ENCODE results near the gene KAT14. TPM values are rescaled to one million over a fixed set of nuclear protein-coding genes. Genes with fewer than 3 reads are reported as not detected.
"Not testable (repeated sequence)": the region's sequence is repeated elsewhere in the genome, so short reads cannot be mapped to it uniquely, and the experiment has no call there.

Gene KAT14
- total RNA-seq, 1 donor, result 16.0 TPM

DNA sequence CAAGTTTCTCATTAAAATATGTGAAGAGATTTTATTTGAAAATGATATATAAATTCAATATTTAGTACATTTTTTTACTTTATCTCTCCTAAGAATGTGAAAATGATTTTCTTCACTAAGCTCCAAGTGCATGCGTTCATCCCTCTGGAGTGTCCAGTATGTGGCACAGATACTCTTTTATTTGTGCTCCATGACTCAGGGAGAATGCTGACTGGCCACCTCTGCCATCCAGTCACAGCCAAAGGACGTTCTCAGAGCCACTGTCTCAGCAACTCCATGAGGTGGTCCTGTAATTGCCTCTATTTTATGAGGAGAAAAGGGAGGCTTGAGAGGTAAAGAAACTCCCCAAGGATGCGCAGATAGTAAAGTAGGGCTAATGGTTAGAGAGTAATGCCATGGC lies 58.3 kb downstream of the KAT14 start:
- H3K4me3 ChIP-seq (ENCODE audit: low read depth, low read length), result no peak overlapping the region
- DNase-seq (ENCODE audit: low read depth), result no peak
- TF ChIP-seq, protein P1, sequence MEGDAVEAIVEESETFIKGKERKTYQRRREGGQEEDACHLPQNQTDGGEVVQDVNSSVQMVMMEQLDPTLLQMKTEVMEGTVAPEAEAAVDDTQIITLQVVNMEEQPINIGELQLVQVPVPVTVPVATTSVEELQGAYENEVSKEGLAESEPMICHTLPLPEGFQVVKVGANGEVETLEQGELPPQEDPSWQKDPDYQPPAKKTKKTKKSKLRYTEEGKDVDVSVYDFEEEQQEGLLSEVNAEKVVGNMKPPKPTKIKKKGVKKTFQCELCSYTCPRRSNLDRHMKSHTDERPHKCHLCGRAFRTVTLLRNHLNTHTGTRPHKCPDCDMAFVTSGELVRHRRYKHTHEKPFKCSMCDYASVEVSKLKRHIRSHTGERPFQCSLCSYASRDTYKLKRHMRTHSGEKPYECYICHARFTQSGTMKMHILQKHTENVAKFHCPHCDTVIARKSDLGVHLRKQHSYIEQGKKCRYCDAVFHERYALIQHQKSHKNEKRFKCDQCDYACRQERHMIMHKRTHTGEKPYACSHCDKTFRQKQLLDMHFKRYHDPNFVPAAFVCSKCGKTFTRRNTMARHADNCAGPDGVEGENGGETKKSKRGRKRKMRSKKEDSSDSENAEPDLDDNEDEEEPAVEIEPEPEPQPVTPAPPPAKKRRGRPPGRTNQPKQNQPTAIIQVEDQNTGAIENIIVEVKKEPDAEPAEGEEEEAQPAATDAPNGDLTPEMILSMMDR (IDR thresholded peaks at IDR 0.05; ENCODE audit: insufficient read depth, low read depth, low read length), result no peak

DNA sequence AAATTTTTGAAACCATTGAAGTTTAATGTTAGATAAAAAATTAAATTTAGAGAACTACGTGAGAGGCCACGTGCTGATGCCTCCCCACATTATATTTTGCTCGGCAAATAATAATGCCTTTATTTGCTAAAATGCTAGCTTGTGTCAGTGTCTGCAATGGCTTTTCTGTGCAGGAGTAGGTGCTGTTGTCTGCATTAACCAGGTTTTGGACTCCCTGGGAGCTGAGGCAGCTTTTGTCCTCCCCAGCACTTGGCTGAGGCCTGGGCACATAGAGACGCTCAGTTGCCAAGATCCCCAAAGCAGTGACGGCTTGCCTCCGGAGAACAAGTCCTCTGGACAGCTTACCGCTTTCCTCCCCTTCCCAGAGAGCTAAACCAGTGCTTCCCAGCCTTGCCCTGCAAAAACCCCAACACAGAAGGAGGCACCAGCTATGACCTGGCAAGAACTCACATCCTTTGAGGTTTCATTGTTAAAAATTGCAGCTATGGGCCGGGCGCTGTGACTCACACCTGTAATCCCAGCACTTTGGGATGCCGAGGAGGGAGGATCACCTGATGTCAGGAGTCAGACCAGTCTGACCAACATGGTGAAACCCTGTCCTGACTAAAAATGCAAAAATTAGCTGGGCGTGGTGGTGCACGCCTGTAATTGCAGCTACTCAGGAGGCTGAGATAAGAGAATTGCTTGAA lies 59.9 kb downstream of the KAT14 start:
- TF ChIP-seq, protein P1 (IDR thresholded peaks at IDR 0.05; ENCODE audit: insufficient read depth, low read depth, low read length), result no peak
- no peak for DNase-seq (ENCODE audit: low read depth)
- no peak overlapping the region for H3K4me3 ChIP-seq (ENCODE audit: low read depth, low read length)

DNA sequence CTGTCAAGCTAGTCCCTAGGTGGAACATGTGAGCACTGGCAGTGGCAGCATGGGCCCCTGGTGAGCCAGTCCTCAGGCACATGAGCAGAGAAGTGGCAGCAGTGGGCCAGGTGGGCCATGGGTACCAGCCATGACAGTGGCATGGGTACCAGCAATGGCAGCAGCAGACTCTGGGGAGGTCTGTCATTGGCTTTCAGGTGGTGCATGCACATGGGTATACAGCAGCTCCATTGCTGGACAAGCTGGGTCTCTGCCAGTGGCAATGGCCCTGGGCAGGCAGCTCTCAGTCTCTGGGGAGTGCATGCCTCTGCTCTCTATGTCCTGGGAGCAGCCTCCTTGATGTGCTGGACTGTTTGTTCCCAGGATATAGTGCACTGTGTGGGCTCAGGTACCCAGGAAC lies 65.3 kb downstream of the KAT14 start:
- DNase-seq (ENCODE audit: low read depth), result no peak
- TF ChIP-seq, protein P1 (IDR thresholded peaks at IDR 0.05; ENCODE audit: insufficient read depth, low read depth, low read length), result no peak
- H3K4me3 ChIP-seq (ENCODE audit: low read depth, low read length), result no peak overlapping the region

DNA sequence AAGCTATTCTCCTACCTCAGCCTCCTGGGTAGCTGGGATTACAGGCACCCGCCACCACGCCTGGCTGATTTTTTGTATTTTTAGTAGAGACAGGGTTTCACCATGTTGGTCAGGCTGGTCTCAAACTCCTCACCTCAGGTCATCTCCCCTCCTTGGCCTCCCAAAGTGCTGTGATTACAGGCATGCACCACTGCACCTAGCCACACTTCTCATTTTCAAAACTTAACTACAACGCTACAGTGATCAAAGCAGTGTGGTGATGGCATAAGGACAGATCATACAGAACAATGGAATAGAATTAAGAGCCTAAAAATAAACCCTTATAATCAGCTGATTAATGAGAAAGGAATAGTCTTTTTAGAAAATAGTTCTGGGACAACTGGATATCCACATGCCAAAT lies 66.0 kb downstream of the KAT14 start:
- not testable (repeated sequence) for H3K4me3 ChIP-seq (ENCODE audit: low read depth, low read length); DNase-seq (ENCODE audit: low read depth)

DNA sequence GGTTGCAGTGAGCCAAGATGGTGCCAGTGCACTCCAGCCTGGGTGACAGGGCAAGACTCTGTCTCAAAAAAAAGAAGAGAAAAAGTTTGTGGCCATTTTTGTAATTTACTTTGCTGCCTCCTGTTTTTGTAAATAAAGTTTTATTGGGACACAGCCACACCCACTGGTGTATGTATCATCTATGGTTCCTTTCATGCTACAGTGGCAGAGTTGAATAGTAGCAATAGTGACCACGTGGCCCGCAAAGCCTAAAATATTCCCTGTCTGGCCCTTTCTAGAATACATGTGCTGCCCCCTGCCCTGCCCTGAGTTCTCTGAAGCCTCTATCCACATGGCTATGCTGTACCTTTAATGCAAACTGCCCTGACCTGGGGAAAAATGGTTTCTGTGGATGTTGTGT lies 75.3 kb downstream of the KAT14 start:
- no peak for DNase-seq (ENCODE audit: low read depth)
- H3K4me3 ChIP-seq (ENCODE audit: low read depth, low read length), result no peak overlapping the region
- TF ChIP-seq, protein P1 (IDR thresholded peaks at IDR 0.05; ENCODE audit: insufficient read depth, low read depth, low read length), result no peak

DNA sequence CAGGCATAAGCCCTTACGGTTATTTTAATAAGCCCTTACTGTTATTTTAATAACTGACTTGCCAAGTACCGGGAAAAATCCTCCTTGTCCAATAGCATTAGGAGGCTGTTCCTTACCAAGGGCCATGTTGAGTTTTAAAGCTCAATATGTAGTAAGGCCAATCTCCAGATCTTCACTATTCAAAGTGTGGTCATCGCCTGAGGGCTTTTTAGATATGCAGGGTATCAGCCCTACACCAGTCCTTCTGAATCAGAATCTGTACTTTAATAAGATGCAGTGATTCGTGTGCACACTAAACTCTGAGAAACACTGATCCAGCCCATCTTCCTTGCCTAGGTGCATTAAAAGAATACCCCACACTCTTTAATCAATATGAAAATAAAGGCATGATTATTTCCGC lies 77.9 kb downstream of the KAT14 start:
- no peak for DNase-seq (ENCODE audit: low read depth)
- H3K4me3 ChIP-seq (ENCODE audit: low read depth, low read length), result no peak overlapping the region
- TF ChIP-seq, protein P1 (IDR thresholded peaks at IDR 0.05; ENCODE audit: insufficient read depth, low read depth, low read length), result no peak

DNA sequence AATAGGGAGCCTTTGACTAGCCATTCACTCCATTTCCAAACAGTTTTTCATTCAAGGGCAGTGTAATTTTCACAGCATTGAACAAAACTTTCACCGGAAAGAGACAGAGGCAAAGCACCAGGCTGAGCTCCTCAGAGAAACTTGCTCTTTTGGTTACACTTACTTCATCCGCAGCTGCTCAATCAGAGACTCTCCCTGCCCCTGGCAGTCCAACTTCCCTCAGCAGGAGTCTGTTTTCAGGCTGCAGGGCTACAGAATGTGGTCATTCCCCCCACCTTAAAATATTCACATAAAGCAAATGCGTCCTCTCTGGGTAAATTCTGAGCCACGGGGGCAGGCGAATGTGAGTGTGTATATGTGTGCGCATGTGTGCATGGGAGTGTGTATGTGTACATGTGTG lies 80.6 kb downstream of the KAT14 start:
- H3K4me3 ChIP-seq (ENCODE audit: low read depth, low read length), result no peak overlapping the region
- no peak for DNase-seq (ENCODE audit: low read depth)
- TF ChIP-seq, protein P1 (IDR thresholded peaks at IDR 0.05; ENCODE audit: insufficient read depth, low read depth, low read length), result no peak
